Right lobe of liver (tissue), 6 donors: ENCODE results near the gene IGDCC3. TPM values are rescaled to one million over a fixed set of nuclear protein-coding genes. Genes with fewer than 3 reads are reported as not detected.
A peak's percentile ranks its signal among the peaks of the same experiment; 100 is the strongest.

Experiments used
- ATAC-seq, 4 donors: fragments of 200-7000 bp; cut with Tn5 transposase; one replicate each; pipeline ENCODE4 v1.9.1; 2020; ENCODE audit warnings: mild to moderate bottlenecking in 4 of 4, moderate library complexity in 4 of 4
- DNase-seq, 3 donors: peaks; one replicate each; pipeline ENCODE4 v3.0.0-alpha.2; 2020
- H3K27ac ChIP-seq, 3 donors: fragments of 200-600 bp; one replicate each; pipeline ENCODE4 v1.8.0; 2022
- H3K27me3 ChIP-seq, 2 donors: fragments of 200-600 bp; one replicate each; pipeline ENCODE4 v1.8.0; 2022
- H3K36me3 ChIP-seq, 4 donors: fragments of 200-600 bp; sonication (generic) in 1 of 4; one replicate each; pipeline versions ENCODE4 v1.5.1 to v1.8.0; 2017 to 2022; ENCODE audit warnings: control low read depth in 1 of 4
- H3K4me1 ChIP-seq, 4 donors: fragments of 200-600 bp; sonication (generic) in 1 of 4; one replicate each; pipeline versions ENCODE4 v1.5.1 to v1.8.0; 2017 to 2022; ENCODE audit warnings: control low read depth in 1 of 4
- H3K4me3 ChIP-seq, 3 donors: fragments of 200-600 bp; one replicate each; pipeline ENCODE4 v1.8.0; 2022
- H3K9me3 ChIP-seq, 4 donors: fragments of 200-600 bp; sonication (generic) in 1 of 4; one replicate each; pipeline versions ENCODE4 v1.5.1 to v1.8.0; 2017 to 2022; ENCODE audit warnings: control low read depth in 1 of 4
- CTCF ChIP-seq, 4 donors: fragments of 200-600 bp in 3 of 4; fragments of 450-650 bp in 1 of 4; IDR thresholded peaks; one replicate each; pipeline versions ENCODE4 v1.5.1 to v1.8.0; 2016 to 2022; ENCODE audit warnings: antibody characterized with exemption in 4 of 4, mild to moderate bottlenecking in 2 of 4
- POLR2A ChIP-seq: fragments of 450-650 bp; IDR thresholded peaks from one replicate; pipeline ENCODE4 v1.6.1; 2017; ENCODE audit warnings: antibody characterized with exemption, mild to moderate bottlenecking
- WGBS: methylation state at CpG from one replicate; pipeline ENCODE4 v1.1.6; 2018; ENCODE audit warnings: low coverage, low lambda C conversion rate; ENCODE audit not compliant: insufficient coverage; ENCODE audit errors: missing lambda C conversion rate; 5-methylcytosine and 5-hydroxymethylcytosine counted together
- intact Hi-C, 2 donors: fragments of 100-400 bp; cut with DNase I; formaldehyde crosslinking; loops; one replicate each; pipeline versions ENCODE4 v1.11.2 to v1.14.1; 2022
- total RNA-seq, 6 experiments: library from RNA; depleted of rRNA in 2 of 6; stranded (reverse); fragments of >200 nt in 2 of 6; fragmentation: NEBNext Ultra II Directional in 3 of 6; extraction: Animal tissue kit (Norgen Biotek cat#: 25700) in 3 of 6; gene quantifications; one replicate each; pipeline versions ENCODE4 v1.1.0 to v1.2.4, GENCODE V29; 2016 to 2023
- donor health status: DM: no; HTN: yes; CAD: no.
- donor health status: DM: no; HTN: no; CAD: no.
- donor health status: DM: no; HTN: no; CAD: no.
- donor health status: DM: no; HTN: yes; CAD: no.
- donor health status: DM: no; HTN: yes; CAD: no.

The IGDCC3 gene
- total RNA-seq, 6 experiments from 2014 or later: not detected

GRCh38 chr15:65362491-65362890 is 15.3 kb downstream of the IGDCC3 start:
- intact Hi-C loops: no loop called here
- H3K36me3 ChIP-seq: no peaks in the 10 kb centered on the region
- no peak overlapping the region for H3K4me3 ChIP-seq
- H3K9me3 ChIP-seq: no peaks in the 10 kb centered on the region
- ATAC-seq (no peak), DNase-seq (no peak)
- H3K27ac ChIP-seq: no peak overlapping the region
- no peaks in the 10 kb centered on the region for H3K4me1 ChIP-seq
- no peak for TF ChIP-seq CTCF (IDR thresholded peaks at IDR 0.05)
- TF ChIP-seq POLR2A: no peak
- no peaks in the 10 kb centered on the region for H3K27me3 ChIP-seq
- WGBS: 76% methylated on average over 6 of the region's 8 CpGs

DNA sequence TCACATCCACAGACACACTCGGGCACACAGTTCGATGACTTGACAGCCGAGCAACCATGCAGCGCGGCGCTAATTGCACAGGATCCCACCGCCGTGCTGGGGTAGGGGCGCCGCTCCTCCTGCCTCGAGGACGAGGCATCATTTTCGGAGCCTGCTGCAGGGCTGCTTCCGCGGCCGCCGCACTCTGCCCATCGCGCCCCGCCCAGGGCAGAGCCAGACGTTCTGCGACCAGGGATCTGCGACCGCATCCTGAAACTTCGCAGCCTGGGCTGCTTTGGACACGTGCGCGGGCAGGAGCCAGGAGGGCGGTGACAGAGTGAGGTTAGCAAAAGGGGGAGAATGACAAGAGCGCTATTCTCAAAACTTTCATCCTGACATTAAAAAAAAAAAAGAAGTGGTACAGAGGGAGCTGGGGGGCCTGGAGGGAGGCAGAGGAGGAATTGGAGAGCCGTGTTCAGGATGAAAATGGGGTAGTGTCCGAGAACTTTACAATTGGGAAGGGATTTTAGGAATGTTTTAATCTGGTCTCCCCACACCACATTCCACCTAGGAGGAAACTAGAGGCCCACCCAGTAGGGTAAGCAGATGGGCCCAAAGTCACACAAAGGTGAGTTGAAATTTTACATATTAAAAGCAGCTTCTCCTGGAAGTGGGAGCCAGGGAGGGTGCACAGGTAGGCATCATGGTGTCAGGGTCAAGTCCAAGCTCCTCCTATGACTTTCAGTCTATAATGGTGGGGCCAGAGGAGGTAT is 15.9 kb downstream of the IGDCC3 start:
- Histone ChIP-seq H3K4me3 (no peak overlapping the region), H3K27ac (no peak overlapping the region), H3K9me3 (no peaks in the 10 kb centered on the region), H3K4me1 (no peaks in the 10 kb centered on the region), H3K27me3 (no peaks in the 10 kb centered on the region), H3K36me3 (no peaks in the 10 kb centered on the region)
- DNase-seq (no peak), ATAC-seq (no peak)
- intact Hi-C loops: no loop called here
- TF ChIP-seq CTCF (IDR thresholded peaks at IDR 0.05) (no peak), POLR2A (no peak)
- WGBS: 80% methylated on average over 11 of the region's 32 CpGs

- Histone ChIP-seq H3K36me3 (no peaks in the 10 kb centered on the region), H3K9me3 (no peaks in the 10 kb centered on the region), H3K27me3 (peaks cover 0 to 6% of the 10 kb centered on the region in 2 donors), H3K4me3 (no peak overlapping the region), H3K4me1 (peaks cover 0 to 5% (median 0%) of the 10 kb centered on the region in 4 donors), H3K27ac (no peak overlapping the region)
- DNase-seq (no peak), ATAC-seq (no peak)
- TF ChIP-seq CTCF (IDR thresholded peaks at IDR 0.05) (no peak), POLR2A (no peak)
- intact Hi-C loops: no loop called here
- no CpG with 5 or more reads among the region's 1 CpG for WGBS
Measured at GRCh38 chr15:65360506-65360905, 17.3 kb downstream of the IGDCC3 start.

DNA sequence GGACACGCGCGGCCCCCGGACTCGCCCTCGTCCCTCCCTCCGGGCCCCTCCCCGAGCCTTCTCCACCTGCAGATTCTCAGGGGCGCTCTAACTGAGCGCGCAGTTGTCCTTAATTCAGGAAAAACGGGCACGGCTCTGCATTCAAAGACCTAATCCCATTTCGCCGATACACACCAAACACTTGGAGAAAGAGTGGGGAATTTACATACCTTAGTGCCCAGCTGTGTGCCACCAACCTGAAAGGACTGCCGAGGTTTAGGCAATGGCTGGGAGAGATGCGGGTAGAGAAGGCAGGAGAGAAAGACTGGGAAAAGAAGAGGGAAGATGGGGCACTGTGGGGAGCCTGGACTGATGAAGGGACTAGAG is 21.8 kb downstream of the IGDCC3 start:
- no peak for ATAC-seq

More for the DNA sequence above, 21.8 kb downstream of the IGDCC3 start:
- intact Hi-C loops: no loop called here
- H3K4me3 ChIP-seq: peak overlapping the region in 2 of 3 donors; percentile 9 to 32
- no peaks in the 10 kb centered on the region for H3K9me3 ChIP-seq
- peaks cover 0 to 5% (median 0%) of the 10 kb centered on the region in 4 donors for H3K4me1 ChIP-seq
- no peak for TF ChIP-seq POLR2A
- TF ChIP-seq CTCF (IDR thresholded peaks at IDR 0.05): no peak
- WGBS: 20% methylated on average over 8 of the region's 17 CpGs
- peak in 1 of 3 donors; percentile 3 for DNase-seq
- peaks cover 0 to 6% of the 10 kb centered on the region in 2 donors for H3K27me3 ChIP-seq
- no peak overlapping the region for H3K27ac ChIP-seq
- no peaks in the 10 kb centered on the region for H3K36me3 ChIP-seq
